ENCODE results near the gene STAMBPL1. TPM values are rescaled to one million over a fixed set of nuclear protein-coding genes. Genes with fewer than 3 reads are reported as not detected.
"Not testable (repeated sequence)": the region's sequence is repeated elsewhere in the genome, so short reads cannot be mapped to it uniquely, and the experiment has no call there.

The STAMBPL1 gene
- 1 to 10 TPM; 1.5 to 1.8 (median 1.6) TPM for polyA plus RNA-seq (ENCODE audit: insufficient read length in 3 of 3)
- long read RNA-seq, donor 1, partial matches to known transcripts: 127 of 158 reads
- long read RNA-seq, donor 1, other reads (novel, unspliced or antisense): 31 of 158 reads
- long read RNA-seq, donor 2: 0 reads
- long read RNA-seq, donor 3, partial matches to known transcripts: 0 of 2 reads
- long read RNA-seq, donor 3, other reads (novel, unspliced or antisense): 0 of 2 reads
- long read RNA-seq, donor 4: 0 reads
- long read RNA-seq, donor 5: 0 reads
- long read RNA-seq, donor 6: 0 reads
- long read RNA-seq, donor 7, partial matches to known transcripts: 0 of 2 reads
- long read RNA-seq, donor 7, other reads (novel, unspliced or antisense): 0 of 2 reads
- long read RNA-seq, donor 8: 0 reads
- long read RNA-seq, donor 9, partial matches to known transcripts: 174 of 174 reads
- long read RNA-seq, donor 9, other reads (novel, unspliced or antisense): 0 of 174 reads
- long read RNA-seq, donor 10, partial matches to known transcripts: 56 of 124 reads
- long read RNA-seq, donor 10, other reads (novel, unspliced or antisense): 68 of 124 reads
- long read RNA-seq, donor 11: 0 reads
- long read RNA-seq, donor 12: 0 reads
- long read RNA-seq, donor 13: 0 reads
- long read RNA-seq, donor 14: 0 reads
- long read RNA-seq, donor 15: 0 reads
- long read RNA-seq, donor 16, partial matches to known transcripts: 0 of 1 reads
- long read RNA-seq, donor 16, other reads (novel, unspliced or antisense): 0 of 1 reads

- peak in 3 of 11 donors; percentile 3 to 41 (median 19) for DNase-seq (ENCODE audit: extremely low read depth in 1 of 11, low read depth in 9 of 11, low spot score in 4 of 11)
Measured at GRCh38 chr10:88879534-88880281, at the start of gene STAMBPL1. Gene STAMBPL1 (plus strand): TSS chr10:88880245. CDS start chr10:88901709, 21,464 bp downstream.

GRCh38 chr10:88830643-88831268 is 49.3 kb upstream of the STAMBPL1 start:
- no peak for DNase-seq (ENCODE audit: extremely low read depth in 1 of 11, low read depth in 9 of 11, low spot score in 4 of 11)

- DNase-seq (ENCODE audit: extremely low read depth in 1 of 11, low read depth in 9 of 11, low spot score in 4 of 11): no peak
Measured at GRCh38 chr10:88831709-88832108, 48.3 kb upstream of the STAMBPL1 start.

GRCh38 chr10:88832376-88832775 is 47.7 kb upstream of the STAMBPL1 start:
- no peak for DNase-seq (ENCODE audit: extremely low read depth in 1 of 11, low read depth in 9 of 11, low spot score in 4 of 11)

GRCh38 chr10:88833156-88833555 is 46.9 kb upstream of the STAMBPL1 start:
- no peak for DNase-seq (ENCODE audit: extremely low read depth in 1 of 11, low read depth in 9 of 11, low spot score in 4 of 11)

- DNase-seq (ENCODE audit: extremely low read depth in 1 of 11, low read depth in 9 of 11, low spot score in 4 of 11): no peak
Measured at GRCh38 chr10:88833723-88834122, 46.3 kb upstream of the STAMBPL1 start.

- peak; percentile 69 to 86 (median 75) for DNase-seq (ENCODE audit: extremely low read depth in 1 of 11, low read depth in 9 of 11, low spot score in 4 of 11)
Measured at GRCh38 chr10:88835096-88835909, 44.7 kb upstream of the STAMBPL1 start.

- DNase-seq (ENCODE audit: extremely low read depth in 1 of 11, low read depth in 9 of 11, low spot score in 4 of 11): no peak
Measured at GRCh38 chr10:88835910-88836221, 44.2 kb upstream of the STAMBPL1 start.

GRCh38 chr10:88837632-88838031 is 42.4 kb upstream of the STAMBPL1 start:
- DNase-seq (ENCODE audit: extremely low read depth in 1 of 11, low read depth in 9 of 11, low spot score in 4 of 11): not testable (repeated sequence)

GRCh38 chr10:88838766-88839350 is 41.2 kb upstream of the STAMBPL1 start:
- no peak for DNase-seq (ENCODE audit: extremely low read depth in 1 of 11, low read depth in 9 of 11, low spot score in 4 of 11)

- no peak for DNase-seq (ENCODE audit: extremely low read depth in 1 of 11, low read depth in 9 of 11, low spot score in 4 of 11)
Measured at GRCh38 chr10:88840104-88840503, 39.9 kb upstream of the STAMBPL1 start.

- DNase-seq (ENCODE audit: extremely low read depth in 1 of 11, low read depth in 9 of 11, low spot score in 4 of 11): no peak
Measured at GRCh38 chr10:88840881-88841280, 39.2 kb upstream of the STAMBPL1 start.

GRCh38 chr10:88841316-88842111 is 38.5 kb upstream of the STAMBPL1 start:
- no peak for DNase-seq (ENCODE audit: extremely low read depth in 1 of 11, low read depth in 9 of 11, low spot score in 4 of 11)

- DNase-seq (ENCODE audit: extremely low read depth in 1 of 11, low read depth in 9 of 11, low spot score in 4 of 11): no peak
Measured at GRCh38 chr10:88843171-88843570, 36.9 kb upstream of the STAMBPL1 start.

- DNase-seq (ENCODE audit: extremely low read depth in 1 of 11, low read depth in 9 of 11, low spot score in 4 of 11): no peak
Measured at GRCh38 chr10:88848499-88848898, 31.5 kb upstream of the STAMBPL1 start.

- DNase-seq (ENCODE audit: extremely low read depth in 1 of 11, low read depth in 9 of 11, low spot score in 4 of 11): no peak
Measured at GRCh38 chr10:88849234-88849633, 30.8 kb upstream of the STAMBPL1 start.

GRCh38 chr10:88850712-88851111 is 29.3 kb upstream of the STAMBPL1 start:
- no peak for DNase-seq (ENCODE audit: extremely low read depth in 1 of 11, low read depth in 9 of 11, low spot score in 4 of 11)
